Upper lobe of left lung (tissue), 4 donors: Measurements from ENCODE around the gene DCBLD1.

Source experiments
- EP300 ChIP-seq, 4 donors: sonication (generic); formaldehyde crosslinking; IDR thresholded peaks; one replicate each; pipeline ENCODE4 v1.5.1; 2017; ENCODE audit warnings: antibody characterized with exemption in 4 of 4, control low read depth in 2 of 4
- POLR2AphosphoS5 ChIP-seq, 2 donors: sonication (generic); formaldehyde crosslinking; IDR thresholded peaks; one replicate each; pipeline ENCODE4 v1.5.1; 2017; ENCODE audit warnings: antibody characterized with exemption in 2 of 2
- TF ChIP-seq, protein P1 (sequence below), 6 experiments: fragments of 450-650 bp in 4 of 6; fragments of 200-600 bp in 2 of 6; sonication (generic) in 2 of 6; IDR thresholded peaks; one replicate each; pipeline ENCODE4 v1.5.1; 2016 to 2019; ENCODE audit warnings: antibody characterized with exemption in 6 of 6

DNA sequence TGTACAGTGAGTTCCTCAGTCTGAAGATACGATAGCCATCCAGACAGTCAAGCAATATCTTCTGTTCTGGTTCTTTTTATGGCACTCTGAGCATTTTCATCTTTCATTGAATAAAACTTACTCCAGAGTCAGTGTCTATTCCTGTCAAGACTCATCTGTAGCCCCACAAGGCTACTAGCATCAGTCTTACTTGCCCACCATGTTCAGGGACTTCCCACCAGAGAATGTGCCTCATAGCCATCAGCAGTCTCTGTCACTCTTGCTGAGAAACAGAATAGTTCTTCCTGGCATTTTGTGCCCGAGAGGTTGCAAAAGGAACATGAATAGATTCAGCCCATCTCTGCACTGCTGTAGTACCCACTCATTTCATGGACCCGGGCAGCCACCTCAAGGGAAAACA is 12.7 kb upstream of the DCBLD1 start:
- TF ChIP-seq, protein P1, sequence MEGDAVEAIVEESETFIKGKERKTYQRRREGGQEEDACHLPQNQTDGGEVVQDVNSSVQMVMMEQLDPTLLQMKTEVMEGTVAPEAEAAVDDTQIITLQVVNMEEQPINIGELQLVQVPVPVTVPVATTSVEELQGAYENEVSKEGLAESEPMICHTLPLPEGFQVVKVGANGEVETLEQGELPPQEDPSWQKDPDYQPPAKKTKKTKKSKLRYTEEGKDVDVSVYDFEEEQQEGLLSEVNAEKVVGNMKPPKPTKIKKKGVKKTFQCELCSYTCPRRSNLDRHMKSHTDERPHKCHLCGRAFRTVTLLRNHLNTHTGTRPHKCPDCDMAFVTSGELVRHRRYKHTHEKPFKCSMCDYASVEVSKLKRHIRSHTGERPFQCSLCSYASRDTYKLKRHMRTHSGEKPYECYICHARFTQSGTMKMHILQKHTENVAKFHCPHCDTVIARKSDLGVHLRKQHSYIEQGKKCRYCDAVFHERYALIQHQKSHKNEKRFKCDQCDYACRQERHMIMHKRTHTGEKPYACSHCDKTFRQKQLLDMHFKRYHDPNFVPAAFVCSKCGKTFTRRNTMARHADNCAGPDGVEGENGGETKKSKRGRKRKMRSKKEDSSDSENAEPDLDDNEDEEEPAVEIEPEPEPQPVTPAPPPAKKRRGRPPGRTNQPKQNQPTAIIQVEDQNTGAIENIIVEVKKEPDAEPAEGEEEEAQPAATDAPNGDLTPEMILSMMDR (IDR thresholded peaks at IDR 0.05): no peak
- TF ChIP-seq POLR2AphosphoS5 (IDR thresholded peaks at IDR 0.05) (no peak), EP300 (IDR thresholded peaks at IDR 0.05) (no peak)
